Measurements from ENCODE around the gene RFESD. TPM values are rescaled to one million over a fixed set of nuclear protein-coding genes. Genes with fewer than 3 reads are reported as not detected.

RFESD gene
- total and polyA plus RNA-seq, 2 of the 8 experiments (the other 6 are each of a cell fraction or from before 2014, with no cell fraction given): 1.7 to 2.0 TPM

DNA sequence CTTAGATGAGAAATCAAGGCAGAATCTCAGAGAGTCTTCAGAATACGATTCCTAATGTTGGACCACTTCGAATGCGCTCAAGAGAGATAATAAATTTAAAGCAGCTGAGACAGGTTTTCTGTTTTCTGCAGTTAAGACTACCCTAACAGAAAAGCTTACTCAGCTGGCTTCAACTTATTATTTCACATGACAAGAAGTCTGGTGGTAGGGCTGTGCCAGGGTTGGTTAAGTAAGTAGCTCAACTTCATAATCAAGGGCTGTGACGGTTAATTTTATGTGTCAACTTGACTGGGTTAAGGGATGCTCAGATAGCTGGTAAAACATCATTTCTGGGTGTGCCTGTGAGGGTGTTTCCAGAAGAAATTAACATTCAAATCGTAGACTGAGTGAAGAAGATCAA, 22.9 kb upstream of the RFESD start:
- no peak overlapping the region for H4K8ac ChIP-seq (ENCODE audit: extremely low read depth, insufficient read depth, low read length)
- no peak overlapping the region for H4K91ac ChIP-seq (replicated peaks; ENCODE audit: insufficient read length, low read length)
- no peak overlapping the region for H2BK20ac ChIP-seq (ENCODE audit: low read length)
- H3K79me2 ChIP-seq (ENCODE audit: control insufficient read depth in 1 of 2, insufficient read depth in 2 of 2, low read length in 2 of 2): no peaks in the 10 kb centered on the region
- peaks cover 15% of the 10 kb centered on the region for H3K23me2 ChIP-seq (ENCODE audit: low read depth, low read length)
- H3K9ac ChIP-seq (replicated peaks in 1 of 4; ENCODE audit: extremely low read depth in 1 of 4, low read depth in 3 of 4, low read length in 3 of 4): no peak overlapping the region
- H3K27ac ChIP-seq (ENCODE audit: low read depth, low read length): no peak overlapping the region
- H3K79me1 ChIP-seq (ENCODE audit: low read depth, low read length): no peaks in the 10 kb centered on the region
- no peak overlapping the region for H2BK15ac ChIP-seq (ENCODE audit: low read length)
- no peak overlapping the region for H3K4ac ChIP-seq (replicated peaks; ENCODE audit: insufficient read length, low read depth, low read length)
- no peak overlapping the region for H2BK12ac ChIP-seq (ENCODE audit: low read depth, low read length)
- POLR2A ChIA-PET (ENCODE audit: partially characterized antibody): no interaction called here
- no peak overlapping the region for H4K5ac ChIP-seq (ENCODE audit: insufficient read length, low read depth, low read length)
- H4K20me1 ChIP-seq (replicated peaks in 1 of 2; ENCODE audit: control insufficient read depth in 1 of 2, insufficient read depth in 2 of 2, low read length in 2 of 2): no peaks in the 10 kb centered on the region
- H3K9me3 ChIP-seq (ENCODE audit: insufficient read depth in 2 of 2, low read depth in 1 of 2, low read length in 1 of 2): peaks cover 9 to 10% of the 10 kb centered on the region in 2 experiments
- H3K4me1 ChIP-seq (replicated peaks in 1 of 4; ENCODE audit: control insufficient read depth in 3 of 4, insufficient read depth in 4 of 4, low read length in 3 of 4): peaks cover 6 to 13% (median 9%) of the 10 kb centered on the region in 4 experiments
- H2AK5ac ChIP-seq (ENCODE audit: low read depth, low read length): no peak overlapping the region
- no peak overlapping the region for H2BK5ac ChIP-seq (ENCODE audit: low read depth, low read length)
- no peak overlapping the region for H3K14ac ChIP-seq (ENCODE audit: insufficient read length)
- no peak overlapping the region for H3K4me2 ChIP-seq (ENCODE audit: insufficient read depth in 1 of 2, low read depth in 2 of 2, low read length in 2 of 2)
- 93% methylated on average over 5 of the region's 5 CpGs; no CpG with 5 or more reads in 1 of the 2 experiments for WGBS, 2 experiments (ENCODE audit: extremely low coverage in 1 of 2, insufficient coverage in 1 of 2, insufficient read length in 1 of 2, insufficient replicate concordance in 2 of 2, low coverage in 1 of 2, low lambda C conversion rate in 2 of 2, missing lambda C conversion rate in 1 of 2)
- no peak for DNase-seq (ENCODE audit: low read depth in 1 of 2, low spot score in 2 of 2)
- H3K4me3 ChIP-seq (ENCODE audit: extremely low read depth in 1 of 4, insufficient read depth in 2 of 4, low read depth in 3 of 4, low read length in 4 of 4): no peak overlapping the region
- no peak overlapping the region for H3K18ac ChIP-seq (ENCODE audit: extremely low read depth, low read length)
- peaks cover 10 to 43% (median 34%) of the 10 kb centered on the region in 4 experiments for H3K27me3 ChIP-seq (replicated peaks in 1 of 4; ENCODE audit: control insufficient read depth in 3 of 4, extremely low read depth in 1 of 4, insufficient read depth in 3 of 4, low read length in 3 of 4)
- H2AFZ ChIP-seq (ENCODE audit: low read length): no peak overlapping the region
- no peaks in the 10 kb centered on the region for H3K36me3 ChIP-seq (ENCODE audit: control insufficient read depth in 2 of 4, insufficient read depth in 4 of 4, low read length in 3 of 4)
- no peak overlapping the region for H2BK120ac ChIP-seq (replicated peaks; ENCODE audit: low read depth, low read length)
- H3K23ac ChIP-seq (ENCODE audit: insufficient read length): no peak overlapping the region
- CTCF ChIA-PET (ENCODE audit: partially characterized antibody): interaction anchor here (0.7 to 2.0 kb wide), 4 partner anchors 21 to 1157 kb away, joined by 3 to 8 read pairs (median 4); partner anchors contain the start of gene RFESD
- FAIRE-seq: no peak
- no peak overlapping the region for H3K56ac ChIP-seq (replicated peaks; ENCODE audit: insufficient read length, low read depth, low read length)
- no peak for TF ChIP-seq CBX8 (IDR thresholded peaks at IDR 0.05; ENCODE audit: borderline replicate concordance, low read depth, low read length)
- TF ChIP-seq SUZ12 (IDR thresholded peaks at IDR 0.05; ENCODE audit: low read length): no peak
- TF ChIP-seq HDAC6 (IDR thresholded peaks at IDR 0.05; ENCODE audit: low read depth, low read length): no peak
- TF ChIP-seq SIRT6 (IDR thresholded peaks at IDR 0.05; ENCODE audit: low read length): no peak
- TF ChIP-seq POLR2AphosphoS5 (IDR thresholded peaks at IDR 0.05; ENCODE audit: low read depth, low read length): no peak
- no peak for TF ChIP-seq TBP (IDR thresholded peaks at IDR 0.05; ENCODE audit: low read depth, low read length)
- no peak for TF ChIP-seq EZH2 (IDR thresholded peaks at IDR 0.05; ENCODE audit: low read depth, low read length, severe bottlenecking)
- no peak for TF ChIP-seq CREB1 (IDR thresholded peaks at IDR 0.05)
- TF ChIP-seq PHF8 (conservative IDR thresholded peaks at IDR 0.05; ENCODE audit: low read depth, low read length): no peak
- TF ChIP-seq SP4 (IDR thresholded peaks at IDR 0.05; ENCODE audit: low read length): no peak
- TF ChIP-seq KDM1A (IDR thresholded peaks at IDR 0.05; ENCODE audit: borderline replicate concordance, low read length): no peak
- no peak for TF ChIP-seq CEBPB (IDR thresholded peaks at IDR 0.05; ENCODE audit: low read depth, low read length)
- no peak for TF ChIP-seq CTBP2 (IDR thresholded peaks at IDR 0.05; ENCODE audit: borderline replicate concordance, insufficient read depth, insufficient read length, low read length)
- no peak for TF ChIP-seq JUN (IDR thresholded peaks at IDR 0.05; ENCODE audit: low read depth, low read length)
- TF ChIP-seq SIX5 (IDR thresholded peaks at IDR 0.05; ENCODE audit: low read depth, low read length): no peak
- TF ChIP-seq GTF2F1 (IDR thresholded peaks at IDR 0.05; ENCODE audit: borderline replicate concordance, low read depth, low read length): no peak

All from H1 (cell line).